HG03521 (cell line): ENCODE data around the gene ZNF846.
"Not testable (repeated sequence)": the region's sequence is repeated elsewhere in the genome, so short reads cannot be mapped to it uniquely, and the experiment has no call there.

ENCODE experiments used
- ATAC-seq: cut with Tn5 transposase; IDR thresholded peaks from one replicate; pipeline ENCODE4 v1.9.1; 2021; ENCODE audit warnings: mild to moderate bottlenecking, moderate library complexity; ENCODE audit not compliant: unreplicated experiment

ZNF846 gene

GRCh38 chr19:9785367-9786331, 17.1 kb upstream of the ZNF846 start:
- ATAC-seq, result peak; percentile 70

GRCh38 chr19:9784163-9784496, 15.6 kb upstream of the ZNF846 start:
- ATAC-seq, result not testable (repeated sequence)

- no peak for ATAC-seq
Measured at GRCh38 chr19:9782338-9782737, 13.8 kb upstream of the ZNF846 start.

GRCh38 chr19:9757544-9758501, 10.7 kb downstream of the ZNF846 start:
- ATAC-seq, result no peak

- ATAC-seq, result no peak
Measured at GRCh38 chr19:9752701-9753443, 15.7 kb downstream of the ZNF846 start.

- ATAC-seq, result no peak
Measured at GRCh38 chr19:9751446-9751845, 17.1 kb downstream of the ZNF846 start.

GRCh38 chr19:9741476-9742171, 26.9 kb downstream of the ZNF846 start:
- no peak for ATAC-seq

GRCh38 chr19:9735986-9736385, 32.6 kb downstream of the ZNF846 start:
- no peak for ATAC-seq

- ATAC-seq, result not testable (repeated sequence)
Measured at GRCh38 chr19:9730056-9730455, 38.5 kb downstream of the ZNF846 start.

GRCh38 chr19:9729162-9729561, 39.4 kb downstream of the ZNF846 start:
- no peak for ATAC-seq

- ATAC-seq, result no peak
Measured at GRCh38 chr19:9727644-9728043, 40.9 kb downstream of the ZNF846 start.

GRCh38 chr19:9725508-9726201, 42.9 kb downstream of the ZNF846 start:
- ATAC-seq, result not testable (repeated sequence)

- no peak for ATAC-seq
Measured at GRCh38 chr19:9724157-9724556, 44.4 kb downstream of the ZNF846 start.

GRCh38 chr19:9721861-9722260, 46.7 kb downstream of the ZNF846 start:
- no peak for ATAC-seq

- ATAC-seq, result no peak
Measured at GRCh38 chr19:9720541-9720940, 48.0 kb downstream of the ZNF846 start.

GRCh38 chr19:9711815-9712214, 56.7 kb downstream of the ZNF846 start:
- ATAC-seq, result no peak

GRCh38 chr19:9709305-9709704, 59.2 kb downstream of the ZNF846 start:
- no peak for ATAC-seq

GRCh38 chr19:9705836-9706235, 62.7 kb downstream of the ZNF846 start:
- ATAC-seq, result no peak

- no peak for ATAC-seq
Measured at GRCh38 chr19:9702186-9702585, 66.4 kb downstream of the ZNF846 start.
